Measurements from ENCODE around the gene HRH1.

GRCh38 chr3:11238060-11238459 lies 83.8 kb downstream of the HRH1 start:
- no peak for TF ChIP-seq CTCF (IDR thresholded peaks at IDR 0.05; ENCODE audit: insufficient read depth, low read length, poor library complexity, severe bottlenecking)
- no peak for TF ChIP-seq EZH2phosphoT487 (conservative IDR thresholded peaks at IDR 0.05; ENCODE audit: low read length)
